ENCODE data around the gene FAM83F. TPM values are rescaled to one million over a fixed set of nuclear protein-coding genes. Genes with fewer than 3 reads are reported as not detected.
"Not testable (repeated sequence)": the region's sequence is repeated elsewhere in the genome, so short reads cannot be mapped to it uniquely, and the experiment has no call there.

The FAM83F gene
- total RNA-seq, 1 donor = not detected

DNA sequence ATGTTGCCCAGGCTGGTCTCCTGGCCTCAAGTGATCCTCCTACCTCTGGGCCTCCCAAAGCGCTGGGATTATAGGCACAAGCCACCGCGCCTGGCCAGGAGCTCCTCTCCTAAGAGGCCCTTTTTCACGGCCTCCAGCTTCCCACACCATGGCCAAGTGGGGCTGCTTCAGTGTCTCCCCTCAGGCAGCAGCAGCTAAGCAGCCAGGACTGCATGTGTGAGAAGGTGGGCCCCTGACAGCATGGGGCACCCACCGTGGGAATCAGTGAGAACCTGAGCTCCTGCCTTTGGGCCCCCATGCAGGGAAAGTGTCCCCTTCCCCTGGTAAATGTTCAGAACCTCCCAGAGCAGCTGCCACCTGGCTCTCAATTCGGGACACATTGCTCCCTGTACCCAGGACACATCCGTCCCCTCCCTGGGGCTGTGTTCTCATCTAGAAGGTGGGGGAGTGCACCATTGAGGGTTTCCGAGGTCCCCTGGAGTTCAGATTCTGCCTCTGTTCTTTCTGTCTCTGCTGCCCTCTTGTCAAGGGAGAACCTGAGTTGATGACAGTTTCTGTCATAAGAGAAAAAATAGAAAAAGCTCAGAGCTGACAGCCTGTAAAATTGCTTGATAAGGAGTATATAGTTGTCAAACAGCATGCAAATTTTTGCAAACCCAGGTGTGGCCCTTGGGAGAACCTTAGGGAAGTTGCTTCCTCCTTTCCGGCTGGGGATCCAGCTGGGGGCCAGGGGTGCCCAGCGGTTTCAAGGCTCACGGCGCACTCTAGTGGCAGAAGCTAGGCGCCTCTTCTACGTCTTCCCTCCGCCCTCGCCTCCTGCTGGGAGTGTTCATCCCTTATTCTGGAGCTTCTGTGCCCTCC lies 29.7 kb downstream of the FAM83F start:
- H3K4me3 ChIP-seq (ENCODE audit: low read depth, low read length) = no peak overlapping the region
- TF ChIP-seq, protein P1, sequence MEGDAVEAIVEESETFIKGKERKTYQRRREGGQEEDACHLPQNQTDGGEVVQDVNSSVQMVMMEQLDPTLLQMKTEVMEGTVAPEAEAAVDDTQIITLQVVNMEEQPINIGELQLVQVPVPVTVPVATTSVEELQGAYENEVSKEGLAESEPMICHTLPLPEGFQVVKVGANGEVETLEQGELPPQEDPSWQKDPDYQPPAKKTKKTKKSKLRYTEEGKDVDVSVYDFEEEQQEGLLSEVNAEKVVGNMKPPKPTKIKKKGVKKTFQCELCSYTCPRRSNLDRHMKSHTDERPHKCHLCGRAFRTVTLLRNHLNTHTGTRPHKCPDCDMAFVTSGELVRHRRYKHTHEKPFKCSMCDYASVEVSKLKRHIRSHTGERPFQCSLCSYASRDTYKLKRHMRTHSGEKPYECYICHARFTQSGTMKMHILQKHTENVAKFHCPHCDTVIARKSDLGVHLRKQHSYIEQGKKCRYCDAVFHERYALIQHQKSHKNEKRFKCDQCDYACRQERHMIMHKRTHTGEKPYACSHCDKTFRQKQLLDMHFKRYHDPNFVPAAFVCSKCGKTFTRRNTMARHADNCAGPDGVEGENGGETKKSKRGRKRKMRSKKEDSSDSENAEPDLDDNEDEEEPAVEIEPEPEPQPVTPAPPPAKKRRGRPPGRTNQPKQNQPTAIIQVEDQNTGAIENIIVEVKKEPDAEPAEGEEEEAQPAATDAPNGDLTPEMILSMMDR (IDR thresholded peaks at IDR 0.05; ENCODE audit: insufficient read depth, low read depth, low read length) = peak; percentile 90
- DNase-seq (ENCODE audit: low read depth) = peak; percentile 59

DNA sequence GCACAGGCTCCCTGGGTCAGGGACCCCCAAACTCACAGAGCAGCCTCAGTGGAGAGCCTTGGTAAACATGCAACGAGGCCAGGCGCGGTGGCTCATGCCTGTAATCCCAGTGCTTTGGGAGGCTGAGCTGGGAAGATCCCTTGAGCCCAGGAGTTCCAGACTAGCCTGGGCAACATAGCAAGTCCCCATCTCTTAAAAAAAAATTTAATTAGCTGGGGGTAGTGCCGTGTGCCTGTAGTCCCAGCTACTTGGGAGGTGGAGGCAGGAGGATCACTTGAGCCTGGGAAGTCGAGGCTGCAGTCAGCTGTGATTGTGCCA lies 30.3 kb downstream of the FAM83F start:
- H3K4me3 ChIP-seq (ENCODE audit: low read depth, low read length); DNase-seq (ENCODE audit: low read depth): not testable (repeated sequence)

DNA sequence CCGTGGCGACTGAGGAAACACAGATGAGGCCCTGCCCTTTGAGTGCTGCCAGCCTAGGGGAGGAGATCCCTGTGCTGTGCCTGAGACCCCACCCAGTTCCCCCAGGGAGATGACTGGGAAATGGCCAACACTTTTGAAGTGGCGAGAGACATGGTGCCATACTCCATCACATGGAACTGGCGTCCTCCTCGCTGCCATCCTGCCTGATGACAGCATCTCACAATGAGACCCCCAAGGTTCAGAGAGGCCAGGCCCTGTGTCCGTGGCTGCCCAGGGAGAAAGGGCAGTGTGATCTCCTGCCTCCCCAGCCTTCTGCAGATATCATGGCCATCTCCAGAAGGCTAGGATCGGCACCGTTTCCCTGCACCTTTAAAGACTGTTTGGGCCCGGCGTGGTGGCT lies 31.1 kb downstream of the FAM83F start:
- TF ChIP-seq, protein P1 (IDR thresholded peaks at IDR 0.05; ENCODE audit: insufficient read depth, low read depth, low read length) = no peak
- H3K4me3 ChIP-seq (ENCODE audit: low read depth, low read length) = no peak overlapping the region
- no peak for DNase-seq (ENCODE audit: low read depth)

DNA sequence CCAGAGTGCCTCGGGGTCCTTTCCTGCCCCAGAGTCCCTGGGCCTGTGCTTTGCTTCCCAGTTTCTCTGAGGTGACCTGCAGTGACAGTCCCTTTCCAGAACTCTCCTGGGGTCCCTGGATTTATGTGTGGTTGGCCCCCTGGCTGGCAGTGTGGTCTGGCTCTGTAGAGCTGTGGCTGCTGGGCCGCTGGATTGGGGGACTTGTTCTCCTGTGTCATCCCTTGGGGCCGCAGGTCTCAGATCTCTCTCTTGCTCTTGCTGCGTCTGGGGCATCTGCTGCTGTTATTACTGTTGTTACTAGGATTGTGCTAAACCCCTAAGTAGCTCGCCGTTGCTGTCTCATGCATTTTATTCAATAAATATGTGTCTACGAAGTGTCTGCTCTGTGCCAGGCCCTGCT lies 31.9 kb downstream of the FAM83F start:
- H3K4me3 ChIP-seq (ENCODE audit: low read depth, low read length) = no peak overlapping the region
- TF ChIP-seq, protein P1 (IDR thresholded peaks at IDR 0.05; ENCODE audit: insufficient read depth, low read depth, low read length) = no peak
- DNase-seq (ENCODE audit: low read depth) = no peak

DNA sequence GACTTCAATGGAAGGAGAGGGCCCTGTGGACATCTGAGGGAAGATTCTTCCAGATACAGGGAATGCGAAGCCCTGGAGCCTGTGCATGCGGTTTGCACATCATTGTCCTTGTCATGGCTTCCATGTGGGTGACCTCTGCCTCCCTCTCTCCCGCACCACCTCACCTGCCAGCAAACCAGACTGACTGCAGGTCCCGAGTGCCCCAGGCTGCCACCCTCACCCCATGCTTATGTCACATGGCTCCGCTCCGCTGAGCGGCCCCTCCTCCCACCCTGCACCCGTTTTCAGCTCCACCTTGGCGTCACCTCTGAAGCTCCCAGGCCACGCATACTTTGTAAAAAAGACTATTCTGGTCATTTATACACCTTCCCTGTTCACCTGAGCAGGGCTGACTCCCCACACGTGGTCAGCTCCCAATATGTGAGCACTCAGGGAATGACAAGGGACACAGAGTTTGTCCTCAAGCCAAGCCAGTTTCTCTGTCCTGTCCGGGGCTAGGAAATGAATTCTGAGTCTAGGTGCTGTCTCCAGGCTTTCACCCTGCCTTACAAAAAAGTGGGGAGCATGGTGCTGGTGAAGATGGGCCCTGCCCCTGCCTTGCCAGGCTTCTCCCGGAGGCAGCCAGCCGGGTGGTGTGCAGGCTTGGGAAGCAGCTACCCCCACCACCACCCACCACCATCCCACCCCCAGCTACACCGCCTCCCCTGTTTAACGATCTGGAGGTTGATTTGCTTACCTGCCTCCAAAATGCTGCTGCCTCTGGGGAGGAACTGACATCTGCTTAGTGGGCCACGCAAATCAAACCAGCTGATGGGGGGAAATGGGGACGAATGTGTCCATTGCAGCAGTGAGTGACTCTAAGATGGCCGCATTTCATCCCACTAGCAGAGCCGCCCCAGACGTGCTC lies 32.7 kb downstream of the FAM83F start:
- no peak for DNase-seq (ENCODE audit: low read depth)
- TF ChIP-seq, protein P1 (IDR thresholded peaks at IDR 0.05; ENCODE audit: insufficient read depth, low read depth, low read length) = no peak
- no peak overlapping the region for H3K4me3 ChIP-seq (ENCODE audit: low read depth, low read length)

DNA sequence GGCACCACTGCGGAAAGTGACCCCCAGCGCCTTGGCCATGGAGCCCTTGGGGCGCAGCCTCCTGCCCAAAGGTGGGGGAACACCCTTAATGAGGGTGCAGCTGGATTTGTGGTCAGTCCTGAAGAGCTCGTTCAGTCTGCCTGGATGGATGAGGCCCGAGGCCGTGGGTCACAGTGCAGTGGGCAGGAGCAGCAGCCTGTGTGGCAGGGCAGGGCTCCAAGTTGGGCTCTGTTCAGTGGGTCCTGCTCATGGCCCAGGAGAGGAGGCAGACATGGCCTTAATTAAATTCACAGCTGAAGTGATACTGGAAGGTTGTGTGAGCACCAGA lies 33.3 kb downstream of the FAM83F start:
- DNase-seq (ENCODE audit: low read depth) = no peak
- TF ChIP-seq, protein P1 (IDR thresholded peaks at IDR 0.05; ENCODE audit: insufficient read depth, low read depth, low read length) = no peak
- H3K4me3 ChIP-seq (ENCODE audit: low read depth, low read length) = no peak overlapping the region

DNA sequence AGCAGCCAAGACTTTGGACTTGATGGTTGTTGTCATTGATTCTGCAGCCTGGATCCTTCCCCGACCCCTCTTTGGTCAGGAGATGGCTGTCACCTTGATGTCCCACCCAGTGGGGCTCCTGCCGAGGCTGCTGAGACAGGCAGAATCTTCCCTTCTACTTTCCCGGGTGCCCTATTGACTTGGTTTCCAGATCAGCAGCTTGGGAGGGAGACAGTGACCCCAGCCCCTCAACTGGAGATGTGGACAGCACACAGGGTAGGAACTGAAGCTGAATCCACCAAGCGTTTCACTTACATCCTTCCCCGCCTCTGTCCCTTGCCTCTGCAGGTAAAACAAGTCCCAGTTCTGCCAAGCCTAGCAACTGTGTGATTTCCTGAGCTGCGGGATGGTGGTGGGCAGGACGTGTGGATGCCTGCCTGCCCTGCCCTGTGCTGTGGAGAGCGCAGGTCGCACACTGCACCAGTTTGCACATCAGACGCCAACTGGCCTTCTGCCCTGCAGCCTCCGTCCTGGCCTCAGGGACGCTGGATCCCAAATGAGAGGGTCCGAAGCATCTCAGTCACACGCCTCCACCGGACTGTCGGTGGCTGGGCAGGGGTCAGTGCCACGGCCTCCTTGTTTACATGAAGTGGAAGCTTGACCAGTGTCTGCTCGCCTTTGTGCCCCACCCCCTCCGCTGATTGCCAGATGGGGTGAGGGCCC lies 34.6 kb downstream of the FAM83F start:
- no peak for DNase-seq (ENCODE audit: low read depth)
- TF ChIP-seq, protein P1 (IDR thresholded peaks at IDR 0.05; ENCODE audit: insufficient read depth, low read depth, low read length) = no peak
- no peak overlapping the region for H3K4me3 ChIP-seq (ENCODE audit: low read depth, low read length)

Measured in fibroblast of villous mesenchyme (primary cell).